H1 (cell line): ENCODE data around the gene HM13. TPM values are rescaled to one million over a fixed set of nuclear protein-coding genes. Genes with fewer than 3 reads are reported as not detected.
A peak's percentile ranks its signal among the peaks of the same experiment; 100 is the strongest.

Experiments
- FOSL1 ChIP-seq: IDR thresholded peaks from 2 replicates; pipeline ENCODE4 v1.6.1; 2011; ENCODE audit warnings: mild to moderate bottlenecking, low read depth, low read length, moderate library complexity; ENCODE audit not compliant: insufficient read depth
- NANOG ChIP-seq: IDR thresholded peaks from 2 replicates; pipeline ENCODE4 v1.6.1; 2011; ENCODE audit warnings: low read length, low read depth, mild to moderate bottlenecking, inconsistent platforms; ENCODE audit not compliant: insufficient read depth, poor library complexity, severe bottlenecking
- NRF1 ChIP-seq: IDR thresholded peaks from 2 replicates; pipeline ENCODE4 v1.6.1; 2011; ENCODE audit warnings: mild to moderate bottlenecking, low read depth, low read length, improper control_type of control experiment
- RAD21 ChIP-seq, 2 experiments: IDR thresholded peaks in 1 of 2; conservative IDR thresholded peaks in 1 of 2; 2 replicates each; pipeline ENCODE4 v1.6.1; 2011; ENCODE audit warnings: low read depth in 2 of 2, low read length in 2 of 2, improper control_type of control experiment in 1 of 2, inconsistent platforms in 1 of 2, mild to moderate bottlenecking in 1 of 2, moderate library complexity in 1 of 2
- RXRA ChIP-seq: IDR thresholded peaks from 2 replicates; pipeline ENCODE4 v1.6.1; 2011; ENCODE audit warnings: low read depth, mild to moderate bottlenecking, low read length, moderate library complexity; ENCODE audit not compliant: insufficient read depth
- SAP30 ChIP-seq: fragments of 300-600 bp; sonication (generic); IDR thresholded peaks from 2 replicates; pipeline ENCODE4 v1.7.1; 2012; ENCODE audit warnings: low read length, moderate library complexity, mild to moderate bottlenecking, inconsistent platforms; ENCODE audit not compliant: insufficient read depth, insufficient replicate concordance
- SIN3A ChIP-seq, 2 experiments: IDR thresholded peaks in 1 of 2; conservative IDR thresholded peaks in 1 of 2; 2 replicates each; pipeline ENCODE4 v1.6.1; 2011 to 2012; ENCODE audit warnings: low read length in 2 of 2, improper control_type of control experiment in 1 of 2, low read depth in 1 of 2, mild to moderate bottlenecking in 1 of 2
- SIRT6 ChIP-seq: IDR thresholded peaks from one replicate; pipeline ENCODE4 v1.7.1; 2012; ENCODE audit warnings: low read length, inconsistent platforms
- SIX5 ChIP-seq: IDR thresholded peaks from 2 replicates; pipeline ENCODE4 v1.6.1; 2011; ENCODE audit warnings: mild to moderate bottlenecking, low read depth, low read length
- SRF ChIP-seq: IDR thresholded peaks from 2 replicates; pipeline ENCODE4 v1.6.1; 2011; ENCODE audit warnings: mild to moderate bottlenecking, low read depth, low read length, moderate library complexity
- YY1 ChIP-seq: IDR thresholded peaks from 2 replicates; pipeline ENCODE4 v1.6.1; 2011; ENCODE audit warnings: low read depth, mild to moderate bottlenecking, low read length
- ZNF274 ChIP-seq: IDR thresholded peaks from 2 replicates; pipeline ENCODE4 v1.7.0; 2012; ENCODE audit warnings: low read length, borderline replicate concordance; ENCODE audit errors: extremely low read depth
- polyA plus RNA-seq, 7 experiments: library from polyadenylated mRNA; depleted of rRNA in 3 of 7; stranded (reverse) in 5 of 7; unstranded in 2 of 7; fragments of >200 nt in 5 of 7; fragments of 200-250 nt in 2 of 7; gene quantifications; 1 replicate in 5 of 7; 2 replicates in 1 of 7; 4 replicates in 1 of 7; pipeline versions ENCODE4 v1.2.1 to v1.2.3, GENCODE V29; 2011 to 2013; ENCODE audit warnings: missing spikeins in 2 of 7, mixed read lengths in 2 of 7
- total RNA-seq: library from RNA; stranded (reverse); fragmentation: NEBNext Ultra II Directional; extraction: Animal tissue kit (Norgen Biotek cat#: 25700); gene quantifications from 2 replicates; pipeline ENCODE4 v1.2.1, GENCODE V29; 2021
- TF ChIP-seq, protein P1 (sequence below): IDR thresholded peaks from 2 replicates; pipeline ENCODE4 v1.6.1; 2012; ENCODE audit warnings: inconsistent platforms

HM13 gene
- total and polyA plus RNA-seq, 2 of the 8 experiments (the other 6 are each of a cell fraction or from before 2014, with no cell fraction given) = 118 to 183 TPM

DNA sequence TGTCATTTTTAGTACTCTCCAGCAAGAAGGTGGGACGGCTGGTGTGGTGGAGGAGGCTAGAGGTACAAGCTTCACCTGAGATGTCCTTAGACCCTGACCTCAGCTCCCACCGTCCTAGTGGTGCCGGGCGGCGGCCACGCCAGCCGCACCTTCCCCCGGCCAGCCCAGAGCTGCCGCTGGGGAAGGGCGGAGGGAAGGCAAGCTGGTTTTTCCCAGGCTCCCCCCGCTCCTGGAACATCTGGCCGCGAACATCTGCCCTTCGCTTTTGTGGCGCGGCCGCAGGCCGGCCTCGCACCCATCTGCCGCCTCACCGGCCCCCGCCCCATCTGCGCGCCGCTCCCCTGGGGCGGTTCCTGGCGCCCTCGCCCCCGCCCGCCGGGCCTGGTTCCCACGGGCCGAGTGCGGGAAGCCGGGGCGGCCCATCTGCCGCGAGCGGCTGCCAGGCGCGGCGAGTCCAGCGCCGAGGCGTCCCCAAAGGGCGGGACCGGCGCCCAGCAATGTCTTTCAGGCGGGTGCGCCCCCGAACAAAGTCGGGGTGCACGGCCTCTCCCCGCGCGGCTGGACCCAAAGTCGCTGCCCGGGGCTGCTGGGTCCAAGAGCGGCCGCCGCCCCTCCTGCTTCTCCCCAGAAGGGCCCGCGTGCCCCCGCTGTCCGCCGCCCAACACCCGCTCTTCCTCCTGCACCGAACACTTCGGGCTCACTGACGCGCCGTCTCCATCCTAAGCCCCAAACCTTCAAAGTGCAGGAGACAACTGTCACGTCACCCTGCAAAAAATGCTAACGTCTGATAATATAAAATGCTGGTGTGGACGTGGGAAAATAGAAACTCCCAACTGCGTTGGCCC, 73.5 kb downstream of the HM13 start (continued):
- no peak for TF ChIP-seq SAP30
- TF ChIP-seq, protein P1, sequence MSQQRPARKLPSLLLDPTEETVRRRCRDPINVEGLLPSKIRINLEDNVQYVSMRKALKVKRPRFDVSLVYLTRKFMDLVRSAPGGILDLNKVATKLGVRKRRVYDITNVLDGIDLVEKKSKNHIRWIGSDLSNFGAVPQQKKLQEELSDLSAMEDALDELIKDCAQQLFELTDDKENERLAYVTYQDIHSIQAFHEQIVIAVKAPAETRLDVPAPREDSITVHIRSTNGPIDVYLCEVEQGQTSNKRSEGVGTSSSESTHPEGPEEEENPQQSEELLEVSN = peak; percentile 49; the same call in 1 of the 2 replicates
- TF ChIP-seq SIRT6 = no peak
- TF ChIP-seq FOSL1 = no peak
- TF ChIP-seq NRF1 = no peak
- TF ChIP-seq ZNF274 = no peak
- TF ChIP-seq SIN3A (conservative IDR thresholded peaks at IDR 0.05 in 1 of 2, IDR thresholded peaks at IDR 0.05 in 1 of 2; ENCODE audit: low read depth in 1 of 2, low read length in 2 of 2) = no peak
- no peak for TF ChIP-seq RXRA
- TF ChIP-seq SIX5 = no peak
- no peak for TF ChIP-seq NANOG
- TF ChIP-seq RAD21 (IDR thresholded peaks at IDR 0.05 in 1 of 2, conservative IDR thresholded peaks at IDR 0.05 in 1 of 2; ENCODE audit: low read depth in 2 of 2, low read length in 2 of 2) = no peak
- TF ChIP-seq YY1 = no peak
- no peak for TF ChIP-seq SRF
